A549 (cell line): ENCODE results near the gene CHKA.

Experiments used
- BHLHE40 ChIP-seq: IDR thresholded peaks from 2 replicates; pipeline ENCODE4 v1.6.1; 2012; ENCODE audit warnings: low read depth, low read length, inconsistent platforms
- CEBPB ChIP-seq, 2 experiments: fragments of >200 bp in 1 of 2; sonication (Bioruptor Twin) in 1 of 2; formaldehyde crosslinking in 1 of 2; IDR thresholded peaks; 2 replicates each; pipeline ENCODE4 v1.6.1; 2012 to 2016
- CHD2 ChIP-seq: fragments of 150-350 bp; IDR thresholded peaks from 2 replicates; pipeline ENCODE4 v1.6.1; 2014; ENCODE audit warnings: low read length; ENCODE audit not compliant: partially characterized antibody
- EP300 ChIP-seq, 2 experiments: fragments of >200 bp; sonication (Bioruptor Twin); formaldehyde crosslinking; IDR thresholded peaks; 2 replicates in 1 of 2; 3 replicates in 1 of 2; pipeline ENCODE4 v1.6.1; 2016 to 2017
- HDAC2 ChIP-seq: fragments of 200-600 bp; sonication (generic); IDR thresholded peaks from 2 replicates; pipeline ENCODE4 v1.6.1; 2016
- JUNB ChIP-seq: fragments of >200 bp; sonication (Bioruptor Twin); formaldehyde crosslinking; IDR thresholded peaks from 2 replicates; pipeline ENCODE4 v1.6.1; 2016
- NFE2L2 ChIP-seq: fragments of 150-350 bp; conservative IDR thresholded peaks from 2 replicates; pipeline ENCODE4 v1.6.1; 2014; ENCODE audit warnings: low read length
- NR3C1 ChIP-seq: fragments of >200 bp; sonication (Bioruptor Twin); formaldehyde crosslinking; IDR thresholded peaks from 3 replicates; pipeline ENCODE4 v1.6.1; 2017
- POLR2A ChIP-seq: IDR thresholded peaks from 2 replicates; pipeline ENCODE4 v1.6.1; 2012; ENCODE audit warnings: mild to moderate bottlenecking, low read length
- RAD21 ChIP-seq, 2 experiments: fragments of >200 bp in 1 of 2; sonication (Bioruptor Twin) in 1 of 2; formaldehyde crosslinking in 1 of 2; IDR thresholded peaks in 1 of 2; conservative IDR thresholded peaks in 1 of 2; 2 replicates in 1 of 2; 3 replicates in 1 of 2; pipeline ENCODE4 v1.6.1; 2012 to 2018; ENCODE audit warnings: inconsistent platforms in 1 of 2
- RCOR1 ChIP-seq: fragments of 150-350 bp; IDR thresholded peaks from 2 replicates; pipeline ENCODE4 v1.6.1; 2014; ENCODE audit warnings: antibody characterized with exemption, low read length, low read depth
- SMC3 ChIP-seq: fragments of >200 bp; sonication (Bioruptor Twin); formaldehyde crosslinking; IDR thresholded peaks from 3 replicates; pipeline ENCODE4 v1.6.1; 2018; ENCODE audit warnings: inconsistent platforms
- TF ChIP-seq, protein P1 (sequence below): fragments of >200 bp; sonication (Bioruptor Twin); formaldehyde crosslinking; IDR thresholded peaks from 3 replicates; pipeline ENCODE4 v1.5.1; 2016
- TF ChIP-seq, protein P2 (sequence below): fragments of 150-350 bp; IDR thresholded peaks from 2 replicates; pipeline ENCODE4 v1.6.1; 2014; ENCODE audit warnings: low read depth, mild to moderate bottlenecking, low read length

GRCh38 chr11:68159665-68160064, 38.5 kb upstream of the CHKA start:
- TF ChIP-seq NFE2L2 (no peak), NR3C1 (no peak), HDAC2 (no peak), EP300 (IDR thresholded peaks at IDR 0.05) (no peak), SMC3 (no peak), CHD2 (no peak), RCOR1 (no peak), JUNB (no peak), CEBPB (IDR thresholded peaks at IDR 0.05) (no peak), POLR2A (no peak), RAD21 (conservative IDR thresholded peaks at IDR 0.05 in 1 of 2, IDR thresholded peaks at IDR 0.05 in 1 of 2) (no peak), BHLHE40 (no peak)
- TF ChIP-seq, protein P1, sequence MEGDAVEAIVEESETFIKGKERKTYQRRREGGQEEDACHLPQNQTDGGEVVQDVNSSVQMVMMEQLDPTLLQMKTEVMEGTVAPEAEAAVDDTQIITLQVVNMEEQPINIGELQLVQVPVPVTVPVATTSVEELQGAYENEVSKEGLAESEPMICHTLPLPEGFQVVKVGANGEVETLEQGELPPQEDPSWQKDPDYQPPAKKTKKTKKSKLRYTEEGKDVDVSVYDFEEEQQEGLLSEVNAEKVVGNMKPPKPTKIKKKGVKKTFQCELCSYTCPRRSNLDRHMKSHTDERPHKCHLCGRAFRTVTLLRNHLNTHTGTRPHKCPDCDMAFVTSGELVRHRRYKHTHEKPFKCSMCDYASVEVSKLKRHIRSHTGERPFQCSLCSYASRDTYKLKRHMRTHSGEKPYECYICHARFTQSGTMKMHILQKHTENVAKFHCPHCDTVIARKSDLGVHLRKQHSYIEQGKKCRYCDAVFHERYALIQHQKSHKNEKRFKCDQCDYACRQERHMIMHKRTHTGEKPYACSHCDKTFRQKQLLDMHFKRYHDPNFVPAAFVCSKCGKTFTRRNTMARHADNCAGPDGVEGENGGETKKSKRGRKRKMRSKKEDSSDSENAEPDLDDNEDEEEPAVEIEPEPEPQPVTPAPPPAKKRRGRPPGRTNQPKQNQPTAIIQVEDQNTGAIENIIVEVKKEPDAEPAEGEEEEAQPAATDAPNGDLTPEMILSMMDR, result no peak
- TF ChIP-seq, protein P2, sequence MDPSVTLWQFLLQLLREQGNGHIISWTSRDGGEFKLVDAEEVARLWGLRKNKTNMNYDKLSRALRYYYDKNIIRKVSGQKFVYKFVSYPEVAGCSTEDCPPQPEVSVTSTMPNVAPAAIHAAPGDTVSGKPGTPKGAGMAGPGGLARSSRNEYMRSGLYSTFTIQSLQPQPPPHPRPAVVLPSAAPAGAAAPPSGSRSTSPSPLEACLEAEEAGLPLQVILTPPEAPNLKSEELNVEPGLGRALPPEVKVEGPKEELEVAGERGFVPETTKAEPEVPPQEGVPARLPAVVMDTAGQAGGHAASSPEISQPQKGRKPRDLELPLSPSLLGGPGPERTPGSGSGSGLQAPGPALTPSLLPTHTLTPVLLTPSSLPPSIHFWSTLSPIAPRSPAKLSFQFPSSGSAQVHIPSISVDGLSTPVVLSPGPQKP, result no peak
